MM.1S (cell line): Measurements from ENCODE around the gene PIGC.

Source experiments
- DNase-seq: peaks from one replicate; pipeline ENCODE4 v3.0.0-alpha.2; 2015
- H2AFZ ChIP-seq: fragments of 300-600 bp; sonication (generic); 2 replicates; pipeline ENCODE4 v1.6.0; 2016; ENCODE audit warnings: antibody characterized with exemption, low read length
- H3F3A ChIP-seq: fragments of 300-600 bp; sonication (generic); 2 replicates; pipeline ENCODE4 v1.6.1; 2016; ENCODE audit warnings: mild to moderate bottlenecking, antibody characterized with exemption, low read length, moderate library complexity, mixed read lengths; ENCODE audit not compliant: insufficient read depth
- H3K27ac ChIP-seq: fragments of 300-600 bp; sonication (generic); 2 replicates; pipeline ENCODE4 v1.5.1; 2016; ENCODE audit warnings: mild to moderate bottlenecking, low read length
- H3K27me3 ChIP-seq: fragments of 300-600 bp; sonication (generic); replicated peaks from 2 replicates; pipeline ENCODE4 v1.6.0; 2016; ENCODE audit warnings: low read length; ENCODE audit not compliant: insufficient read depth
- H3K36me3 ChIP-seq: fragments of 300-600 bp; sonication (generic); replicated peaks from 2 replicates; pipeline ENCODE4 v1.6.1; 2016; ENCODE audit warnings: mild to moderate bottlenecking, low read length, mixed read lengths; ENCODE audit not compliant: insufficient read depth
- H3K4me1 ChIP-seq: fragments of 300-600 bp; sonication (generic); 2 replicates; pipeline ENCODE4 v1.6.1; 2016; ENCODE audit warnings: low read length, mixed read lengths
- H3K4me2 ChIP-seq: fragments of 300-600 bp; sonication (generic); 2 replicates; pipeline ENCODE4 v1.6.0; 2016; ENCODE audit warnings: low read depth, low read length
- H3K4me3 ChIP-seq: fragments of 300-600 bp; sonication (generic); 2 replicates; pipeline ENCODE4 v1.5.1; 2016; ENCODE audit warnings: low read length, mixed read lengths
- H3K79me2 ChIP-seq: fragments of 300-600 bp; sonication (generic); 2 replicates; pipeline ENCODE4 v1.6.1; 2016; ENCODE audit warnings: mixed run types, low read length, mixed read lengths
- H3K9ac ChIP-seq: fragments of 300-600 bp; sonication (generic); 2 replicates; pipeline ENCODE4 v1.6.1; 2016; ENCODE audit warnings: low read length, mixed read lengths
- H3K9me2 ChIP-seq: fragments of 300-600 bp; sonication (generic); replicated peaks from 2 replicates; pipeline ENCODE4 v1.6.1; 2016; ENCODE audit warnings: mild to moderate bottlenecking, low read length, mixed read lengths; ENCODE audit not compliant: insufficient read depth
- H3K9me3 ChIP-seq: fragments of 300-600 bp; sonication (generic); replicated peaks from 2 replicates; pipeline ENCODE4 v1.6.1; 2016; ENCODE audit warnings: mild to moderate bottlenecking, low read length, mixed read lengths; ENCODE audit not compliant: insufficient read depth
- H4K20me1 ChIP-seq: fragments of 300-600 bp; sonication (generic); 2 replicates; pipeline ENCODE4 v1.6.1; 2016; ENCODE audit warnings: mild to moderate bottlenecking, low read length, moderate library complexity, mixed read lengths; ENCODE audit not compliant: insufficient read depth
- EZH2 ChIP-seq: fragments of 300-600 bp; sonication (generic); optimal IDR thresholded peaks from 2 replicates; pipeline ENCODE3; 2017; ENCODE audit warnings: low read depth, mild to moderate bottlenecking, antibody characterized with exemption, low read length, mixed read lengths
- EZH2phosphoT487 ChIP-seq: fragments of 300-600 bp; sonication (generic); IDR thresholded peaks from 2 replicates; pipeline ENCODE4 v1.6.1; 2018; ENCODE audit warnings: antibody characterized with exemption, low read length
- TF ChIP-seq, protein P1 (sequence below): fragments of 300-600 bp; sonication (generic); IDR thresholded peaks from 2 replicates; pipeline ENCODE4 v1.5.1; 2016; ENCODE audit warnings: antibody characterized with exemption, low read length, mixed read lengths

The PIGC gene

DNA sequence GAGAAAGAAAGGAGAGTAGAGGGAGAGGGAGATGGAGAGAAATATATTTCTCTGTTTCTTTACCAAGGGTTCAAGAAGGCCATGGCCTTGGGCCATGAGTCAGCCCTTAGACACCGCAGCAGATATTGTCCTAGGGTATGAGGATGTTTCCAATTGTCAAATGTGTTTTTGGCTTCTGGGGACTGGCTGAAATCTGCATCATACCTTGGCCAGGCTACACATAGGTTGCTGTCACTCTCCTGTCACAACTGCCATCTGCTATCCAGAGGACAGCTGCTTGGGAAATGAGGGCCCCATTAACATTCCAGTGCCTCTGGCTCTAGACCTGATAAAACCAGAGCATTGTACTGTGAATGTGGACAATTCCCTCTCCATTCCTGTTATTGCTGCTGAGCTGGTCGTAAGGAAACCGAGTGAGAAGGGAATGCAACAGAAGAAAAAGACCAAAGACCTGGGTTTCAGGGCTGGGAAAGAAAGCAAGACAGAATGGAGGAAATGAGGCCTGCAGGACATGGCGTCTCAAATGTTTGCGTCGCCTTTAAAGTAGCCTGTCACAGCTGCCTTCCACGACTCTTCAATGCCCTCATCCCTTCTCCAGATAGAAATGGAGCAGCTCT, 8.8 kb upstream of the PIGC start:
- H3F3A ChIP-seq = no peaks in the 10 kb centered on the region
- no peak overlapping the region for H2AFZ ChIP-seq
- no peaks in the 10 kb centered on the region for H3K4me1 ChIP-seq
- no peaks in the 10 kb centered on the region for H3K9me2 ChIP-seq
- H3K36me3 ChIP-seq = no peaks in the 10 kb centered on the region
- H3K9me3 ChIP-seq = no peaks in the 10 kb centered on the region
- H3K79me2 ChIP-seq = no peaks in the 10 kb centered on the region
- H4K20me1 ChIP-seq = no peaks in the 10 kb centered on the region
- H3K27ac ChIP-seq = no peak overlapping the region
- H3K27me3 ChIP-seq = no peaks in the 10 kb centered on the region
- no peak for DNase-seq
- TF ChIP-seq EZH2phosphoT487 = no peak
- no peak overlapping the region for H3K4me2 ChIP-seq
- no peak overlapping the region for H3K4me3 ChIP-seq
- no peak overlapping the region for H3K9ac ChIP-seq

- peak overlapping the region; percentile 81 for H2AFZ ChIP-seq
- H4K20me1 ChIP-seq = no peaks in the 10 kb centered on the region
- no peaks in the 10 kb centered on the region for H3K9me3 ChIP-seq
- H3F3A ChIP-seq = no peaks in the 10 kb centered on the region
- no peaks in the 10 kb centered on the region for H3K9me2 ChIP-seq
- H3K27ac ChIP-seq = no peak overlapping the region
- H3K4me2 ChIP-seq = no peak overlapping the region
- H3K79me2 ChIP-seq = no peaks in the 10 kb centered on the region
- H3K4me1 ChIP-seq = no peaks in the 10 kb centered on the region
- H3K27me3 ChIP-seq = no peaks in the 10 kb centered on the region
- no peaks in the 10 kb centered on the region for H3K36me3 ChIP-seq
- no peak overlapping the region for H3K9ac ChIP-seq
- no peak overlapping the region for H3K4me3 ChIP-seq
- TF ChIP-seq, protein P1, sequence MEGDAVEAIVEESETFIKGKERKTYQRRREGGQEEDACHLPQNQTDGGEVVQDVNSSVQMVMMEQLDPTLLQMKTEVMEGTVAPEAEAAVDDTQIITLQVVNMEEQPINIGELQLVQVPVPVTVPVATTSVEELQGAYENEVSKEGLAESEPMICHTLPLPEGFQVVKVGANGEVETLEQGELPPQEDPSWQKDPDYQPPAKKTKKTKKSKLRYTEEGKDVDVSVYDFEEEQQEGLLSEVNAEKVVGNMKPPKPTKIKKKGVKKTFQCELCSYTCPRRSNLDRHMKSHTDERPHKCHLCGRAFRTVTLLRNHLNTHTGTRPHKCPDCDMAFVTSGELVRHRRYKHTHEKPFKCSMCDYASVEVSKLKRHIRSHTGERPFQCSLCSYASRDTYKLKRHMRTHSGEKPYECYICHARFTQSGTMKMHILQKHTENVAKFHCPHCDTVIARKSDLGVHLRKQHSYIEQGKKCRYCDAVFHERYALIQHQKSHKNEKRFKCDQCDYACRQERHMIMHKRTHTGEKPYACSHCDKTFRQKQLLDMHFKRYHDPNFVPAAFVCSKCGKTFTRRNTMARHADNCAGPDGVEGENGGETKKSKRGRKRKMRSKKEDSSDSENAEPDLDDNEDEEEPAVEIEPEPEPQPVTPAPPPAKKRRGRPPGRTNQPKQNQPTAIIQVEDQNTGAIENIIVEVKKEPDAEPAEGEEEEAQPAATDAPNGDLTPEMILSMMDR = no peak
- TF ChIP-seq EZH2 = no peak
- no peak for TF ChIP-seq EZH2phosphoT487
- DNase-seq = no peak
Observed at GRCh38 chr1:172451002-172451443, 7.2 kb upstream of the PIGC start.

GRCh38 chr1:172450524-172450885, 6.6 kb upstream of the PIGC start:
- DNase-seq = no peak
- TF ChIP-seq EZH2 (no peak), EZH2phosphoT487 (no peak)
- TF ChIP-seq, protein P1 = no peak
- no peaks in the 10 kb centered on the region for H3K9me3 ChIP-seq
- H3K9me2 ChIP-seq = no peaks in the 10 kb centered on the region
- H3K4me2 ChIP-seq = peak overlapping the region; percentile 55
- no peaks in the 10 kb centered on the region for H3K4me1 ChIP-seq
- H3F3A ChIP-seq = no peaks in the 10 kb centered on the region
- H3K9ac ChIP-seq = no peak overlapping the region
- H3K27me3 ChIP-seq = no peaks in the 10 kb centered on the region
- no peaks in the 10 kb centered on the region for H3K36me3 ChIP-seq
- peak overlapping the region; percentile 81 for H2AFZ ChIP-seq
- no peaks in the 10 kb centered on the region for H3K79me2 ChIP-seq
- H3K27ac ChIP-seq = no peak overlapping the region
- no peaks in the 10 kb centered on the region for H4K20me1 ChIP-seq
- no peak overlapping the region; the same call in 1 of the 2 replicates for H3K4me3 ChIP-seq
